ENCODE measurements around the gene FBXO5. TPM values are rescaled to one million over a fixed set of nuclear protein-coding genes. Genes with fewer than 3 reads are reported as not detected.

Gene FBXO5, protein sequence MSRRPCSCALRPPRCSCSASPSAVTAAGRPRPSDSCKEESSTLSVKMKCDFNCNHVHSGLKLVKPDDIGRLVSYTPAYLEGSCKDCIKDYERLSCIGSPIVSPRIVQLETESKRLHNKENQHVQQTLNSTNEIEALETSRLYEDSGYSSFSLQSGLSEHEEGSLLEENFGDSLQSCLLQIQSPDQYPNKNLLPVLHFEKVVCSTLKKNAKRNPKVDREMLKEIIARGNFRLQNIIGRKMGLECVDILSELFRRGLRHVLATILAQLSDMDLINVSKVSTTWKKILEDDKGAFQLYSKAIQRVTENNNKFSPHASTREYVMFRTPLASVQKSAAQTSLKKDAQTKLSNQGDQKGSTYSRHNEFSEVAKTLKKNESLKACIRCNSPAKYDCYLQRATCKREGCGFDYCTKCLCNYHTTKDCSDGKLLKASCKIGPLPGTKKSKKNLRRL
- 10 to 100 TPM; 52.5 to 53.5 TPM for total RNA-seq

GRCh38 chr6:152982904-152983636 is at the start of gene FBXO5:
Gene FBXO5 (minus strand): TSS chr6:152983041. CDS start chr6:152982959, 82 bp downstream.

GRCh38 chr6:153002613-153003365 is 19.9 kb upstream of the FBXO5 start, which contains the start of gene MTRF1L:
Gene MTRF1L (minus strand): TSS chr6:153002709. CDS start chr6:153002685, 24 bp downstream.

Other genes starting within 250 kb of the FBXO5 start
- gene VIP, start 232.2 kb downstream of the FBXO5 start, total RNA-seq: not detected
- 10 to 100 TPM; 16.6 to 18.9 TPM for gene MTRF1L, start 19.7 kb upstream of the FBXO5 start, total RNA-seq
- gene RGS17, start 148.2 kb upstream of the FBXO5 start, total RNA-seq: not detected

Measured in activated naive CD4-positive, alpha-beta T cell treated with anti-CD3 and anti-CD28 coated beads, Interleukin-2, amount 10 ng/mL, durations not matched to agents 5 hours and 36 hours (primary cell).